ENCODE measurements around the gene ATOSB.
"Not testable (repeated sequence)": the region's sequence is repeated elsewhere in the genome, so short reads cannot be mapped to it uniquely, and the experiment has no call there.

- TF ChIP-seq, protein P1, sequence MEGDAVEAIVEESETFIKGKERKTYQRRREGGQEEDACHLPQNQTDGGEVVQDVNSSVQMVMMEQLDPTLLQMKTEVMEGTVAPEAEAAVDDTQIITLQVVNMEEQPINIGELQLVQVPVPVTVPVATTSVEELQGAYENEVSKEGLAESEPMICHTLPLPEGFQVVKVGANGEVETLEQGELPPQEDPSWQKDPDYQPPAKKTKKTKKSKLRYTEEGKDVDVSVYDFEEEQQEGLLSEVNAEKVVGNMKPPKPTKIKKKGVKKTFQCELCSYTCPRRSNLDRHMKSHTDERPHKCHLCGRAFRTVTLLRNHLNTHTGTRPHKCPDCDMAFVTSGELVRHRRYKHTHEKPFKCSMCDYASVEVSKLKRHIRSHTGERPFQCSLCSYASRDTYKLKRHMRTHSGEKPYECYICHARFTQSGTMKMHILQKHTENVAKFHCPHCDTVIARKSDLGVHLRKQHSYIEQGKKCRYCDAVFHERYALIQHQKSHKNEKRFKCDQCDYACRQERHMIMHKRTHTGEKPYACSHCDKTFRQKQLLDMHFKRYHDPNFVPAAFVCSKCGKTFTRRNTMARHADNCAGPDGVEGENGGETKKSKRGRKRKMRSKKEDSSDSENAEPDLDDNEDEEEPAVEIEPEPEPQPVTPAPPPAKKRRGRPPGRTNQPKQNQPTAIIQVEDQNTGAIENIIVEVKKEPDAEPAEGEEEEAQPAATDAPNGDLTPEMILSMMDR (IDR thresholded peaks at IDR 0.05; ENCODE audit: low read depth, low read length, missing input control) = not testable (repeated sequence)
- TF ChIP-seq REST, YY1, RAD21, RXRA (IDR thresholded peaks at IDR 0.05): not testable (repeated sequence)
These were observed 32.4 kb upstream of the ATOSB start for GRCh38 chr9:35147941-35148563.

Measured in liver (tissue), 3 donors.